Renal pelvis (tissue), 4 donors: ENCODE data around the gene OSBPL2. TPM values are rescaled to one million over a fixed set of nuclear protein-coding genes. Genes with fewer than 3 reads are reported as not detected.

Experiments used
- DNase-seq: peaks from one replicate; pipeline ENCODE4 v3.0.0-alpha.2; 2013
- polyA plus RNA-seq, 3 donors: library from polyadenylated mRNA; unstranded; fragments of 120-200 nt; gene quantifications; one replicate each; pipeline ENCODE4 v1.2.1, GENCODE V29; 2013; ENCODE audit not compliant: insufficient read length in 3 of 3

OSBPL2 gene
- polyA plus RNA-seq, 3 donors, result 27.6 to 40.8 (median 39.3) TPM

GRCh38 chr20:62309198-62309944, 71.0 kb downstream of the OSBPL2 start:
- DNase-seq, result no peak

GRCh38 chr20:62309947-62310756, 71.8 kb downstream of the OSBPL2 start:
- no peak for DNase-seq

DNA sequence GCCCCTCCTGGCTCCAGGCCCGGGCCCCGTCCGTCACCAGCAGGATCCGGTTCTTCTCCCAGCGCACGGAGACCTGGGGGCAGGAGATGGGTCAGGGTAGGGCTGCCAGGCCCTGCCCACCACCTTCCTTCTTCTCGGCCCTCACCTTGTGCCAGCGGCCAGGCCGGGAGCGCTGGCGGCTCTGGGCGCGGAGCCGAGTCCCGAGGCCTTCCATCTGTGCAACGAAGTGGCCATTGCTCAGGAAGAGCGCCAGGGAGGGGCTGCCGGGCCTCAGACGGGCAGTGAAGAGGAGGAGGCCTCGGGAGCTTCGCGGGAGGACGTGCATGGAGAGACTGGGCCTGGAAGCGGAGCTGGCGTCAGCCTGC, 72.4 kb downstream of the OSBPL2 start:
- DNase-seq, result no peak

GRCh38 chr20:62311150-62311549, 72.8 kb downstream of the OSBPL2 start:
- DNase-seq, result no peak

- DNase-seq, result no peak
These were observed 73.7 kb downstream of the OSBPL2 start for GRCh38 chr20:62311832-62312661.

- DNase-seq, result no peak
These were observed 74.3 kb downstream of the OSBPL2 start for GRCh38 chr20:62312662-62312977.

- no peak for DNase-seq
These were observed 74.7 kb downstream of the OSBPL2 start for GRCh38 chr20:62313021-62313420.

DNA sequence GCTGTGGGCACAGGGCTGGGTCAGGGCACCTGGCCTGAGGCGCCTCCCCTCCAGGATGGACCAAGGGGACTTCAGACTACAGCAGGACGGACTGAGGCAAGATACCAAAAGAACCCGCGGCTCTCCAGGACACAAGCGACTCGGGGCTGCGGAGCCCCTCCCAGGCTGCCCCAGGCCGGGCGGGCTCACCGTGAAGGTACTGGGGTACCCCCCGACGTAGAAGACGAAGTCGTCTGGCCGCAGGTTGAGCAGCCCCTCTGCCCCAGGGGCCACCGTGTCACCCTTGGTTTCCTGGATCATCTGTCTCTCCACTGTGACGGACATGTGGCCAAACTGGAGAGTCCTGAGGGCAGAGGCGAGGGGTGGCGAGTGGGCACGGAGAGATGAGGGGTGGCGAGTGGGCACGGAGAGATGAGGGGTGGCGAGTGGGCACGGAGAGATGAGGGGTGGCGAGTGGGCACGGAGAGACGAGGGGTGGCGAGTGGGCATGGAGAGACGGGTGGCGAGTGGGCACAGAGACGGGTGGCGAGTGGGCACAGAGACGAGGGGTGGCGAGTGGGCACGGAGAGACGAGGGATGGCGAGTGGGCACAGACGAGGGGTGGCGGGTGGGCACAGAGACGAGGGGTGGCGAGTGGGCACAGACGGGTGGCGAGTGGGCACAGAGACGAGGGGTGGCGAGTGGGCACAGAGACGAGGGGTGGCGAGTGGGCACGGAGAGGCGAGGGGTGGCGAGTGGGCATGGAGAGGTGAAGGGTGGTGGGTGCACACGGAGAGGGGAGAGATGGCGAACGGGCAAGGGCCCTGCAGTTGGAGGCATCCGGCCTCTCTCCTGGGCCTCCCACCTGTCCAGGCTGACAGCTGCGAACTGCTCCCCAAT, 75.4 kb downstream of the OSBPL2 start:
- no peak for DNase-seq

- DNase-seq, result no peak
These were observed 76.0 kb downstream of the OSBPL2 start for GRCh38 chr20:62314339-62314638.

DNA sequence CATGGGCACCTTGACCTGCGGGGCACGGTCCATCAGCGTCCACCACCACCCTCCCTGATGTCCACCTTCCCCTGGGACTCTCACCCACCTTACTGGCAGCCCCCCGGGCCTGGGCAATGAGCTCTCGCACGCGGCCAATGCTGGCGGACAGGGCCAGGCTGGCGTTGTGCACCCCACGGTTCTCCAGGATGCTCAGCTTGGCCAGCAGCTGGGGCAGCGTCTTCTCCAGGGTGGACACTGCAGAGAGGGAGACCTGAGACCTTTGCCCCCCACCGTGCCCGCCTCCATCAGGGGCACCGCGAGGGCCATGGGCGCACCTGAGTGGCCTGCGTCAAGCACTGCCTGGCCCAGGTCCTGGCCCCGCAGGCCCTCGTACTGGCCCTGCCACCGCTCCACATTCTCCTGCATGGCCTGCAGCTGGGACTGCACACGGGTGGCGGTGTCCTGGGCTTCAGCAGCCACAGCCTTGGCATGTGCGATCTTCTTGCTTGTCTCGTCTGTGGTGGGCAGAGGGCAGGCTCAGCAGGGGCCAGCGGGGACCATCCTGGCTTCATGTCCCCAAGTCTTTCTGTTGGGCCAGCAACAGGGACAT, 76.5 kb downstream of the OSBPL2 start:
- DNase-seq, result no peak

DNA sequence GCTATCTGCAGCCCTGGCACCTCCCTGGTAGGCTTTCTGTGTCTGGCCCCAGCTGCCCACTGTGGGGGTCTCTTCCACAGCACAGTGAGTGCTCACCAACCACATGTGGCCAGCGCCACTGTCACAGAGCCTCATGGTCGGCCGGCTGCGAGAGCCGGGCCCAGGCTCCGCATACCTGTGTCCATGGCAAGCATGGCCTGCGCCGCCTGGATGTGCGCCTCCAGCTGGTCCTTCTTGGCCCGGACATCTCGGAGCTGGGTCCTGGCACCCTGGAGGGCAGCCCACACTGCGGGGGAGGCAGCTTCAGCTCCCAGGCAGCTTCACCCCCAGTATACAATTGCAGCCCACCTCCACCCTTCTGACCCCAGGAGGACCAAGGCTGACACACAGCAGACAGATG, 77.5 kb downstream of the OSBPL2 start:
- DNase-seq, result no peak

GRCh38 chr20:62316331-62317166, 78.2 kb downstream of the OSBPL2 start:
- no peak for DNase-seq

DNA sequence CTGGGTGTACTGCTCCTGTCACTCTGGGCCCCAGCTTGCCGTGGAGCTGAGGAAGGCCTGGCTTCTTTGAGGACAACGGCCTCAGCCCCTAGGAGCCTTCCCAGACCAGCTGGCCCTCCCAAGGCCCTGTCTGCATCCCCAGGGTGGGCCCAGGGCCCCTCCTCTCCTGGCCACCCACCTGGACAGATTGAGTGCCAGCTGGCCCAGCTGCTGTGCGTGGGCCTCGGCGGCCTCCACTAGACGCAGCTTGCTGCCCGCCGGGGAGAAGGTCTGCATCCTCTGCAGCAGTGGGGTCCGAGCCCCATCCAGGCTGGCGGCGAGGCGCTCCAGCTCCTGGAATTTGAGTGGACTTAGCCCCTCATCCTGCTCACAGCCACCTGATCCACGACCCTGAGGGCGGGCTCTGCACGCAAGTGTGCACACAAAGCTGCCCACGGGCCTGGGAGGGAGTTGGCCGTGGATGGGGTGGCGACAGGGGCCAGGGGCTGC, 78.9 kb downstream of the OSBPL2 start:
- no peak for DNase-seq

- DNase-seq, result no peak
These were observed 80.4 kb downstream of the OSBPL2 start for GRCh38 chr20:62318400-62319345.

DNA sequence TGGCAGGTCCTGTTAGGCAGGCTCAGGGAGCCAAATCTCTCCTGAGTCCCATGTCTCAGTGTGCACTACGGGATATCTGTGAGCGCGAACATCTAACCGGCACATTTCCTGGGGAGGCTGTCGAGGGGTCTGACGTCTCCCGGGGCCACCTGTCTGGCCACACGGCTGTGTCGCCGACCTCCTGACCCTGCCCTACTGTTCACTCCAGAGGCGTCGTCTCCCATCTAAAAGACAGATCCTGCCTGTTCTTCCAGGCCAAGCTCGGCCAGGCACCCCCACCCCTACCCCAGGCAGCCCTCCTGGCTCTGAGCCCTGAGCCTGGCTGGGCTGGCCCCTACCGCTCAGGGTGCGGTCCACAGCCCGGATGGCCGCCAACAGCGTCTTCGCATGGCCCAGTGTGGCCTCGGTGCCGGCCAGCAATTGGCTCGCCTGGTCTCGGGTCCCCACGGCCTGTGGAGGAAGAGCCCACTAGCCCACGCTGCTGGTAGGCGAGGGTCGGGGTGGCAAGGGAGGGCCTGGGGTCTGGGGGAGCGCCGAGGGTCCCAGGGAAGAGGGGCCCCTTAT, 81.1 kb downstream of the OSBPL2 start:
- no peak for DNase-seq

- DNase-seq, result no peak
These were observed 82.4 kb downstream of the OSBPL2 start for GRCh38 chr20:62320581-62321354.

- DNase-seq, result no peak
These were observed 83.2 kb downstream of the OSBPL2 start for GRCh38 chr20:62321521-62321948.

DNA sequence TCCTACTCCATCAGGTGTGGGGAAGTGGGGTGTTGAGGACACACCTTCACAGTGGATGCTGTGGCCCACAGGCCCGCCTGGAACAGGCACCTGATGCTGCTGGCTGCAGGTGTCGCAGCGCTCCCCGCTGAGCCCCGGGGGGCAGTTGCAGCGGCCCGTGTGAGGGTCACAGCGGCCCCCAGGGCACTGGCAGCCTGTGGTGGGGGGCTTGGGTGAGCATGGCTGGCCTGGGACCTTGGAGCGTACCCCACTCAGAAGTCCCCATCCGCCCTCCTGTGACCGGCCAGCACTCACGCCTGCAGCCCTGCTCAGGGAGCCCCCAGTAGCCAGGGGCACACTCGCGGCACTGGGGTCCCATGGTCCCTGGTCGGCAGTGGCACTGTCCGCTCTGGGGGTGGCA, 83.7 kb downstream of the OSBPL2 start:
- no peak for DNase-seq
